Caco-2 (cell line): ENCODE results near the gene MPP3. TPM values are rescaled to one million over a fixed set of nuclear protein-coding genes. Genes with fewer than 3 reads are reported as not detected.

Source experiments
- BruUV-seq: library from RNA; stranded (reverse); fragments of 400-500 nt; replicated peaks from 2 replicates; lab custom pipeline; 2021; lab: Mats Ljungman, UMichigan
- CTCF ChIA-PET: fragments of 300-600 bp; sonication (Branson Sonifier 250); formaldehyde crosslinking; loops from one replicate; lab custom pipeline; 2022; ENCODE audit warnings: antibody characterized with exemption; lab: Charles Lee
- POLR2A ChIA-PET: fragments of 300-600 bp; sonication (Branson Sonifier 250); formaldehyde crosslinking; loops from one replicate; lab custom pipeline; 2022; ENCODE audit warnings: antibody characterized with exemption; lab: Charles Lee
- DNase-seq, 2 experiments: peaks; one replicate each; pipeline versions ENCODE4 v3.0.0 to v3.0.0-alpha.2; 2020 to 2022
- H3K27me3 ChIP-seq: replicated peaks from 2 replicates; pipeline ENCODE4 v1.6.0; 2011; ENCODE audit warnings: low read length; ENCODE audit not compliant: control insufficient read depth, insufficient read depth
- H3K36me3 ChIP-seq: 2 replicates; pipeline ENCODE4 v1.5.1; 2011; ENCODE audit warnings: low read length; ENCODE audit not compliant: control insufficient read depth, insufficient read depth
- H3K4me1 ChIP-seq: fragments of 250-450 bp; sonication (Bioruptor Pico); 2 replicates; pipeline ENCODE4 v1.5.1; 2020; ENCODE audit warnings: mild to moderate bottlenecking
- H3K4me3 ChIP-seq: 2 replicates; pipeline ENCODE4 v1.5.1; 2011; ENCODE audit warnings: low read depth, mild to moderate bottlenecking, control low read depth, low read length
- H3K9me3 ChIP-seq: fragments of 250-450 bp; sonication (Bioruptor Pico); 2 replicates; pipeline ENCODE4 v1.5.1; 2020; ENCODE audit warnings: mild to moderate bottlenecking, moderate library complexity
- H3K27ac Mint-ChIP-seq: one replicate; pipeline ENCODE4 v1.8.0; 2022; ENCODE audit warnings: mixed read lengths; ENCODE audit not compliant: unreplicated experiment
- H3K27me3 Mint-ChIP-seq: one replicate; pipeline ENCODE4 v1.8.0; 2022; ENCODE audit warnings: mixed read lengths; ENCODE audit not compliant: insufficient read depth, unreplicated experiment
- H3K36me3 Mint-ChIP-seq: one replicate; pipeline ENCODE4 v1.8.0; 2022; ENCODE audit warnings: mild to moderate bottlenecking, mixed read lengths; ENCODE audit not compliant: insufficient read depth, unreplicated experiment
- H3K4me1 Mint-ChIP-seq: one replicate; pipeline ENCODE4 v1.8.0; 2022; ENCODE audit warnings: low read depth, mixed read lengths; ENCODE audit not compliant: unreplicated experiment
- H3K4me3 Mint-ChIP-seq: one replicate; pipeline ENCODE4 v1.8.0; 2022; ENCODE audit warnings: mild to moderate bottlenecking, moderate library complexity, mixed read lengths; ENCODE audit not compliant: unreplicated experiment
- H3K9me3 Mint-ChIP-seq: one replicate; pipeline ENCODE4 v1.8.0; 2022; ENCODE audit warnings: mixed read lengths; ENCODE audit not compliant: unreplicated experiment
- intact Hi-C: fragments of 100-400 bp; cut with micrococcal nuclease; formaldehyde crosslinking; loops from one replicate; pipeline ENCODE4 v1.10.0; 2022; ENCODE audit not compliant: unreplicated experiment
- total RNA-seq: library from RNA; stranded (reverse); gene quantifications from 2 replicates; pipeline ENCODE4 v1.2.3, GENCODE V29; 2022
- TF ChIP-seq, protein P1 (sequence below), 2 experiments: fragments of 200-600 bp in 1 of 2; IDR thresholded peaks; 1 replicate in 1 of 2; 2 replicates in 1 of 2; pipeline versions ENCODE4 v1.5.1 to v1.8.0; 2011 to 2022; ENCODE audit warnings: antibody characterized with exemption in 1 of 2, control low read depth in 1 of 2, inconsistent platforms in 1 of 2, low read depth in 1 of 2, low read length in 1 of 2, mild to moderate bottlenecking in 1 of 2, moderate library complexity in 1 of 2; ENCODE audit not compliant: insufficient read depth in 1 of 2, severe bottlenecking in 1 of 2, unreplicated experiment in 1 of 2

The MPP3 gene
- total RNA-seq, 1 experiment from 2014 or later = 7.9 TPM

DNA sequence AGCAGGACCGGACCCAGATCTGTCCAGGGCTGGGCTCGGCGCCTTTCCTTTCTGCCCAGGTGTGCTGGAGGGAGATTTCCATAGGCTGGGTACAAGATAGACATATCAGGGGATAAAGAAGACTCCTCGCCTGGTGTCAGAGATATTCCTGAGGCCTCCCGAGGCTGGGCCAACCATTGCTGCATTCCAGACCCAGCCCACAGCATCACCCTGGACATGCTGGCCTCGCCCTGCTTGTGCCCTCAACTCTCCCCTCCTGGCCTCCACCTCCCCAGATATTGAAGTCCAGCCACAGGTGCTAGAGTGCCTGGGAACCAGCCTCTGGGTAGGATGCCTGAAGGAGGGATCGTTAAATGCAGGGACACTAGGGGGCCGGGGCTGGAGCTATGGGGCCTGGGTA, 16.2 kb upstream of the MPP3 start:
- ChIA-PET CTCF (interaction anchor here (0.9 kb wide), 1 partner anchor 29 kb away, joined by 3 read pairs; no protein-coding TSS in a partner anchor), POLR2A (no interaction called here)
- no peaks in the 10 kb centered on the region for H3K9me3 Mint-ChIP-seq
- H3K27ac Mint-ChIP-seq = no peak overlapping the region
- Histone ChIP-seq H3K4me1 (0 out of 2 replicates have a peak, but pooled peaks cover 3% of the 10 kb centered on the region), H3K27me3 (no peaks in the 10 kb centered on the region; the same call in 1 of the 2 replicates), H3K36me3 (no peaks in the 10 kb centered on the region), H3K9me3 (no peaks in the 10 kb centered on the region), H3K4me3 (no peak overlapping the region)
- no peak for DNase-seq
- peaks cover 18% of the 10 kb centered on the region for H3K27me3 Mint-ChIP-seq
- peaks cover 11% of the 10 kb centered on the region for H3K4me1 Mint-ChIP-seq
- TF ChIP-seq, protein P1, sequence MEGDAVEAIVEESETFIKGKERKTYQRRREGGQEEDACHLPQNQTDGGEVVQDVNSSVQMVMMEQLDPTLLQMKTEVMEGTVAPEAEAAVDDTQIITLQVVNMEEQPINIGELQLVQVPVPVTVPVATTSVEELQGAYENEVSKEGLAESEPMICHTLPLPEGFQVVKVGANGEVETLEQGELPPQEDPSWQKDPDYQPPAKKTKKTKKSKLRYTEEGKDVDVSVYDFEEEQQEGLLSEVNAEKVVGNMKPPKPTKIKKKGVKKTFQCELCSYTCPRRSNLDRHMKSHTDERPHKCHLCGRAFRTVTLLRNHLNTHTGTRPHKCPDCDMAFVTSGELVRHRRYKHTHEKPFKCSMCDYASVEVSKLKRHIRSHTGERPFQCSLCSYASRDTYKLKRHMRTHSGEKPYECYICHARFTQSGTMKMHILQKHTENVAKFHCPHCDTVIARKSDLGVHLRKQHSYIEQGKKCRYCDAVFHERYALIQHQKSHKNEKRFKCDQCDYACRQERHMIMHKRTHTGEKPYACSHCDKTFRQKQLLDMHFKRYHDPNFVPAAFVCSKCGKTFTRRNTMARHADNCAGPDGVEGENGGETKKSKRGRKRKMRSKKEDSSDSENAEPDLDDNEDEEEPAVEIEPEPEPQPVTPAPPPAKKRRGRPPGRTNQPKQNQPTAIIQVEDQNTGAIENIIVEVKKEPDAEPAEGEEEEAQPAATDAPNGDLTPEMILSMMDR (IDR thresholded peaks at IDR 0.05; ENCODE audit: insufficient read depth in 1 of 2, low read depth in 1 of 2, low read length in 1 of 2, severe bottlenecking in 1 of 2, unreplicated experiment in 1 of 2) = no peak
- intact Hi-C loops = no loop called here
- H3K4me3 Mint-ChIP-seq = no peak overlapping the region
- no TSS peak for BruUV-seq
- peaks cover 8% of the 10 kb centered on the region for H3K36me3 Mint-ChIP-seq

DNA sequence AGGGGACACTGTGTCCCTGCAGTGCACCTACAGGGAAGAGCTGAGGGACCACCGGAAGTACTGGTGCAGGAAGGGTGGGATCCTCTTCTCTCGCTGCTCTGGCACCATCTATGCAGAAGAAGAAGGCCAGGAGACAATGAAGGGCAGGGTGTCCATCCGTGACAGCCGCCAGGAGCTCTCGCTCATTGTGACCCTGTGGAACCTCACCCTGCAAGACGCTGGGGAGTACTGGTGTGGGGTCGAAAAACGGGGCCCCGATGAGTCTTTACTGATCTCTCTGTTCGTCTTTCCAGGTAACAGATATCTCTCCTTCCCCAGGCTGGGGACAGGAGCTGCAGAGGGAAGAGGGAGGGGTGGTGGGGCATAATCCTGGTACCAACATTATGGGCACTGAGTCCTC, 15.7 kb upstream of the MPP3 start:
- H3K27me3 Mint-ChIP-seq = peaks cover 18% of the 10 kb centered on the region
- H3K4me1 Mint-ChIP-seq = peaks cover 11% of the 10 kb centered on the region
- BruUV-seq = no TSS peak
- Histone ChIP-seq H3K36me3 (no peaks in the 10 kb centered on the region), H3K27me3 (no peaks in the 10 kb centered on the region; the same call in 1 of the 2 replicates), H3K9me3 (no peaks in the 10 kb centered on the region), H3K4me3 (no peak overlapping the region), H3K4me1 (0 out of 2 replicates have a peak, but pooled peaks cover 3% of the 10 kb centered on the region)
- intact Hi-C loops = no loop called here
- peaks cover 8% of the 10 kb centered on the region for H3K36me3 Mint-ChIP-seq
- TF ChIP-seq, protein P1 (IDR thresholded peaks at IDR 0.05; ENCODE audit: insufficient read depth in 1 of 2, low read depth in 1 of 2, low read length in 1 of 2, severe bottlenecking in 1 of 2, unreplicated experiment in 1 of 2) = no peak
- H3K27ac Mint-ChIP-seq = no peak overlapping the region
- no peak for DNase-seq
- POLR2A ChIA-PET = no interaction called here
- H3K4me3 Mint-ChIP-seq = no peak overlapping the region
- CTCF ChIA-PET = interaction anchor here (0.9 kb wide), 1 partner anchor 30 kb away, joined by 3 read pairs; no protein-coding TSS in a partner anchor
- H3K9me3 Mint-ChIP-seq = no peaks in the 10 kb centered on the region

DNA sequence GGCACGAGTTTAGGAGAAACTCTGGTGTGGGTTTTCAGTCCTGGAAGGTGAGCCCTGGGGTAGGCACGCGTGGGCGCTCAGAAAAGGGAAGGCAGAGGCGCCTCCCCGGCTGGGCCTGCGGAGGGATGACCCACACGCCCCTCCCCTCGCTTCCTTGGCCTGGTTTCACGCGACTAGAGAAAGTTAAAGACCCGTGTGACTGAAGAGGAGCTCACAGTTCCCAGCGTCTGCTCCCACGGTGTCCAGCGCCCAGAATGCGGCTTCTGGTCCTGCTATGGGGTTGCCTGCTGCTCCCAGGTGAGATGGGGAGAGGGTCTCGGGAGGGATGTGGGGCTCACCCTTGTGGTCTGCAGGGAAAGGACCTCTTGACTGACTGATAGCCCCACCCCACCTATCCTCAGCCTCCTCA, 14.0 kb upstream of the MPP3 start, which contains the start of gene CD300LG:
Gene CD300LG, plus strand, starts transcription at position 214 of the 409 bp plus-strand sequence. Its CDS starts 41 bp downstream, at position 255.
- intact Hi-C loops = loop anchor here (1.0 kb wide), 2 partner anchors 67 to 153 kb away; partner anchors contain the start of gene CFAP97D1

More for the DNA sequence above, 14.0 kb upstream of the MPP3 start, which contains the start of gene CD300LG:
- H3K27me3 Mint-ChIP-seq = peaks cover 16% of the 10 kb centered on the region
- H3K4me1 Mint-ChIP-seq = peaks cover 19% of the 10 kb centered on the region
- ChIA-PET POLR2A (no interaction called here), CTCF (interaction anchor here (1.1 to 1.9 kb wide), 11 partner anchors 9 to 133 kb away, joined by 3 to 19 read pairs (median 7); partner anchors contain the start of genes DUSP3 and MPP3)
- H3K4me3 Mint-ChIP-seq = no peak within 1 kb of the TSS
- Histone ChIP-seq H3K4me3 (no peak within 1 kb of the TSS), H3K27me3 (no peaks in the 10 kb centered on the region), H3K36me3 (no peaks in the 10 kb centered on the region), H3K9me3 (no peaks in the 10 kb centered on the region), H3K4me1 (0 out of 2 replicates have a peak, but pooled peaks cover 3% of the 10 kb centered on the region)
- TF ChIP-seq, protein P1 (IDR thresholded peaks at IDR 0.05; ENCODE audit: insufficient read depth in 1 of 2, low read depth in 1 of 2, low read length in 1 of 2, severe bottlenecking in 1 of 2, unreplicated experiment in 1 of 2) = no peak
- H3K36me3 Mint-ChIP-seq = peaks cover 8% of the 10 kb centered on the region
- H3K27ac Mint-ChIP-seq = no peak within 1 kb of the TSS
- H3K9me3 Mint-ChIP-seq = no peaks in the 10 kb centered on the region
- DNase-seq = no peak
- no TSS peak for BruUV-seq
